Small intestine (tissue), 7 donors: ENCODE measurements around the gene CEP192. TPM values are rescaled to one million over a fixed set of nuclear protein-coding genes. Genes with fewer than 3 reads are reported as not detected.
"Not testable (repeated sequence)": the region's sequence is repeated elsewhere in the genome, so short reads cannot be mapped to it uniquely, and the experiment has no call there.

Experiments
- DNase-seq, 2 donors: peaks; one replicate each; pipeline versions ENCODE4 v3.0.0 to v3.0.0-alpha.2; 2013
- FAIRE-seq: peaks from 2 replicates; lab custom pipeline; 2012; peaks lifted over from hg19 to GRCh38; lab: Jason Lieb, UNC
- H3K27ac ChIP-seq, 3 donors: one replicate each; pipeline ENCODE4 v1.5.1; 2013; ENCODE audit warnings: low read length in 2 of 3, mild to moderate bottlenecking in 2 of 3, control low read depth in 1 of 3, inconsistent platforms in 1 of 3, low read depth in 1 of 3, moderate library complexity in 1 of 3
- H3K27me3 ChIP-seq, 3 donors: one replicate each; pipeline ENCODE4 v1.6.1; 2013; ENCODE audit warnings: low read length in 3 of 3, inconsistent platforms in 1 of 3; ENCODE audit not compliant: control insufficient read depth in 3 of 3, insufficient read depth in 3 of 3
- H3K36me3 ChIP-seq, 3 donors: one replicate each; pipeline ENCODE4 v1.6.1; 2013; ENCODE audit warnings: low read length in 3 of 3, inconsistent platforms in 1 of 3, low read depth in 1 of 3, mild to moderate bottlenecking in 1 of 3, moderate library complexity in 1 of 3; ENCODE audit not compliant: control insufficient read depth in 3 of 3, insufficient read depth in 2 of 3
- H3K4me1 ChIP-seq, 3 donors: one replicate each; pipeline ENCODE4 v1.6.1; 2013; ENCODE audit warnings: low read length in 2 of 3, inconsistent platforms in 1 of 3, low read depth in 1 of 3, mild to moderate bottlenecking in 1 of 3, moderate library complexity in 1 of 3; ENCODE audit not compliant: control insufficient read depth in 3 of 3, insufficient read depth in 2 of 3
- H3K4me3 ChIP-seq, 3 donors: one replicate each; pipeline ENCODE4 v1.5.1; 2013; ENCODE audit warnings: low read length in 3 of 3, control low read depth in 1 of 3, inconsistent platforms in 1 of 3, low read depth in 1 of 3, mild to moderate bottlenecking in 1 of 3, moderate library complexity in 1 of 3
- H3K9me3 ChIP-seq, 2 donors: one replicate each; pipeline ENCODE4 v1.6.1; 2013; ENCODE audit warnings: low read depth in 1 of 2, low read length in 1 of 2; ENCODE audit not compliant: control insufficient read depth in 2 of 2, insufficient read depth in 1 of 2
- WGBS, 3 donors: extraction: QIAGEN DNeasy Blood & Tissue Kit; methylation state at CpG; one replicate each; pipeline ENCODE4 v1.1.7; 2013; 5-methylcytosine and 5-hydroxymethylcytosine counted together
- polyA plus RNA-seq, 4 donors: library from polyadenylated mRNA; stranded (reverse) in 3 of 4; unstranded in 1 of 4; fragments of 200-250 nt in 3 of 4; fragments of 120-200 nt in 1 of 4; gene quantifications; one replicate each; pipeline versions ENCODE4 v1.2.1 to v1.2.3, GENCODE V29; 2013
- donor health status: healthy with polysubstance abuse.
- donor health status: control.
- donor health status: control.
- donor health status: Bipolar disorder and iron deficiency.
- donor health status: healthy.

CEP192 gene
- polyA plus RNA-seq, 4 donors: 9.6 to 29.3 (median 12.4) TPM

DNA sequence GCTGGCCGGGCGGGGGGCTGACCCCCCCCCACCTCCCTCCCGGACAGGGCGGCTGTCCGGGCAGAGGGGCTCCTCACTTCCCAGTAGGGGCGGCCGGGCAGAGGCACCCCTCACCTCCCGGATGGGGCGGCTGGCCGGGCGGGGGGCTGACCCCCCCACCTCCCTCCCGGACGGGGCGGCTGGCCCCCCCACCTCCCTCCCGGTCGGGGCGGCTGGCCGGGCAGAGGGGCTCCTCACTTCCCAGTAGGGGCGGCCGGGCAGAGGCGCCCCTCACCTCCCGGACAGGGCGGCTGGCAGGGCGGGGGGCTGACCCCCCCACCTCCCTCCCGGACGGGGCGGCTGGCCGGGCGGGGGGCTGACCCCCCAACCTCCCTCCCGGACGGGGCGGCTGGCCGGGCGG, 11.1 kb upstream of the CEP192 start:
- not testable (repeated sequence) for DNase-seq, H3K27ac ChIP-seq, H3K9me3 ChIP-seq, H3K27me3 ChIP-seq, FAIRE-seq, H3K4me3 ChIP-seq, H3K4me1 ChIP-seq
- H3K36me3 ChIP-seq: peaks cover 0 to 26% (median 10%) of the 10 kb centered on the region in 3 donors
- 87 to 92% methylated on average over 7 to 34 of the region's 34 CpGs; no CpG with 5 or more reads in 1 of the 3 donors for WGBS, 3 donors

DNA sequence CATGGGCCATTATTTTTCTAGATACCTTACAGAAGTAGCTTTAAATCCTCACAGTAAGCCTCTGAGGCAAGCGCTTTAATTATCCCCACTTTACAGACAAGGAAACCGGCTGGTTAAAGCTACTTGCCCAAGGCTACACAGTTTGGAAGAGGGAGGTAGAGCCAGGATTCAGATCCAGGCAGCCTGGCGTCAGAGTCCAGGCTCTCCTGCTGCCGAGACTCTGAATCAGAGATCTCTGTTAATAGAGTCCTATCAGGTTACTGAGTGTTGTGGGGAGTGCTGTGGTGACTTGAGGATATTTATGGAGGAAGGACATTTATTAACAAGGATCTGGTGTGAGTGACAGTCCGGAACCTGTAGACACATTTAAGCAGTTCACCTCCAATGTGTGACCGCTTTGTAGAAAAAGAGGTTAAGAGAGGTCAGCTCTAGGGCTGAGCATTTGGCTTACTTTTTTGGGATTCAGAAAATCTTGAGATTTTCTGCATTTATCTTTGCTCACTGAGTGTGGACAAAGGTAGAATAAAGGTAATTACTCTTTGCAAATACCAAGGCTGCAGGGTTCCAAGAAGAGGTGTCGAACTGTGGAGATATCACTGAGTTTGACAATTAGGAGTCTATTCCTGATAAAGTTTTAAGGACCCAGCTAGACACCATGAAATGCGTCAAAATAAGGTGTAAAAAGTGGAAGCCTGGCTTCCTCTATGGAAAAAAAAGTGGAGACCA, 1.6 kb upstream of the CEP192 start:
- DNase-seq: no peak
- H3K4me3 ChIP-seq: no peak overlapping the region
- H3K27me3 ChIP-seq: no peaks in the 10 kb centered on the region
- FAIRE-seq: no peak
- H3K9me3 ChIP-seq: no peaks in the 10 kb centered on the region
- H3K36me3 ChIP-seq: peaks cover 0 to 7% (median 0%) of the 10 kb centered on the region in 3 donors
- WGBS, 3 donors: 91 to 94% (median 94%) methylated on average over 8 of the region's 8 CpGs
- H3K4me1 ChIP-seq: peaks cover 0 to 6% (median 0%) of the 10 kb centered on the region in 3 donors
- H3K27ac ChIP-seq: no peak overlapping the region

DNA sequence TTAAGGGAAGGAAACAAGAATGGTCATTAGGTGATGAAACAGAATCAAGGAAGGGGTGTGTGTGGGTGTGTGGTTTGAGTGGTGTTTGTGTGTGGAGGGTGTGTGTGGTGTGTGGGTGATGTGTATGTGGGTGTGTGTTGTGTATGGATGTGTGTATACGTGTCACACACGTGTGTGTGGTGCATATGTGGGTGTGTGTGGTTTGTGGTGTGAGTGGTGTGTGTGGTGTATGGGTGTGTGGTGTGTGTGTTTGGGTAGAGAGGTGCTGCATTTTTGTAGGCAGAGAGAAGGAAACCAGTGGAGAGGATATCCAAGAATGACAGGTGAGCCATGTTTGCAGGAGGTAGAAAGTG, 1.1 kb upstream of the CEP192 start:
- FAIRE-seq (no peak), DNase-seq (peak in 1 of 2 donors; percentile 16)
- H3K27me3 ChIP-seq: no peaks in the 10 kb centered on the region
- H3K27ac ChIP-seq: peak overlapping the region in 1 of 3 donors; percentile 34
- H3K9me3 ChIP-seq: no peaks in the 10 kb centered on the region
- H3K4me1 ChIP-seq: peaks cover 0 to 6% (median 0%) of the 10 kb centered on the region in 3 donors
- peaks cover 0 to 7% (median 0%) of the 10 kb centered on the region in 3 donors for H3K36me3 ChIP-seq
- 45 to 60% (median 51%) methylated on average over 2 of the region's 2 CpGs for WGBS, 3 donors
- peak overlapping the region in 1 of 3 donors; percentile 81 for H3K4me3 ChIP-seq

DNA sequence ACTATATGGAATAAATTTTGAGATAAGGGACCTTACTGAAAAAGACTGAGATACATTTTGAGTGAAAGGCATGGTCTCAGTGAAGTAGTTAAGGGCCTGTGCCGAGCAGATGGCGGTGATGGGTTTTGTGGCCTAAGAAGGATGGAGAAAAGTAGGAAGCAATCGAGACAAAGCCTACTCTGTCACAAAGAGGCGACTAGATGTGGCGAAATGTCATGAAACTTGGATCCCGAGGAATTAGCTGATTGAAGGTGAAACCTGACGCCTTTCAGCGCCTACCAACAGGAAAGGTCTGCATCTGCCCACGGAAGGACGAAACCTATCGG, 558 bp upstream of the CEP192 start:
- H3K36me3 ChIP-seq: peaks cover 0 to 5% (median 0%) of the 10 kb centered on the region in 3 donors
- no peaks in the 10 kb centered on the region for H3K27me3 ChIP-seq
- WGBS, 3 donors: 1 to 5% (median 3%) methylated on average over 11 of the region's 11 CpGs
- no peaks in the 10 kb centered on the region for H3K9me3 ChIP-seq
- FAIRE-seq (no peak), DNase-seq (no peak)
- peaks cover 0 to 6% (median 0%) of the 10 kb centered on the region in 3 donors for H3K4me1 ChIP-seq
- H3K4me3 ChIP-seq: peak overlapping the region; percentile 18 to 81 (median 67)
- peak overlapping the region; percentile 27 to 57 (median 34) for H3K27ac ChIP-seq

DNA sequence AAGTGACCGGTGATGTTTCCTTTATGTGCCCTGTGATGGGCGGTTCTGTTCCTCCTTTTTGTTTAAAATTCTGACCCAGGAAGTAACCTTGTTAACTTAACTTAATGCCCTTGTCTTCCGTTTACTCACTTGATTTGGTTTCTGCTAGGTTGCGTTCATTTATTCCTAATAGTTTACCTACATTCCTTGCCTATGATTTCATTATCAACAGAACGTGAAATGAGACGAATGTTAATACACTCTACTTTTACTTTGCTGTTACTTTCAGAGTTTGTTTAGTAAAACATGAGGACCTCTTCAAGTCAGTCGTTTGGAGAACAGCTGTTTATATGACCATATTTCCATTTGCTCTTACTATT, 638 bp downstream of the CEP192 start:
- WGBS, 3 donors: 0 to 1% (median 0%) methylated on average over 7 of the region's 7 CpGs
- Histone ChIP-seq H3K4me1 (peaks cover 0 to 6% (median 0%) of the 10 kb centered on the region in 3 donors), H3K27ac (peak overlapping the region; percentile 78 to 88 (median 80)), H3K9me3 (no peaks in the 10 kb centered on the region), H3K4me3 (peak overlapping the region; percentile 49 to 81 (median 67)), H3K27me3 (no peaks in the 10 kb centered on the region), H3K36me3 (peaks cover 0 to 7% (median 0%) of the 10 kb centered on the region in 3 donors)
- FAIRE-seq: no peak
- no peak for DNase-seq

DNA sequence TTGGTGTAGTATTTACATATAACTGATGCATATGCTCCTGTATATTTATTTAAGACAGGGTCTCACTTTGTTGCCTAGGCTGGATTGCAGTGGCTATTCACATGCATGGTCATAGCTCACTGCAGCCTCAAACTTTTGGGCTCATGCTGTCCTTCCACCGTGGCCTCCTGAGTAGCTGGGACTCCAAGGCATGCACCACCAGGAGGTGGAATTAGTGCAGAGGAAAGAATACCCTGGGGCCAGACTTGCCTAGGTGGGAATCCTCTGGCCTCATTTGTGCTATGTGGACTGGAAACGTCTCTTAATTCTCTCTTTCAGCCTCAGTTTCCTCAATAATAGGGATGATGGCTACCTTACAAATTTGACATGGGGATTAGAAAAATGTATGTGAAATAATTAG, 2.3 kb downstream of the CEP192 start:
- H3K36me3 ChIP-seq: peaks cover 0 to 6% (median 0%) of the 10 kb centered on the region in 3 donors
- 77 to 85% (median 81%) methylated on average over 2 of the region's 2 CpGs for WGBS, 3 donors
- no peaks in the 10 kb centered on the region for H3K27me3 ChIP-seq
- no peak overlapping the region for H3K27ac ChIP-seq
- no peak overlapping the region for H3K4me3 ChIP-seq
- no peaks in the 10 kb centered on the region for H3K9me3 ChIP-seq
- FAIRE-seq (no peak), DNase-seq (no peak)
- H3K4me1 ChIP-seq: peaks cover 0 to 6% (median 0%) of the 10 kb centered on the region in 3 donors

DNA sequence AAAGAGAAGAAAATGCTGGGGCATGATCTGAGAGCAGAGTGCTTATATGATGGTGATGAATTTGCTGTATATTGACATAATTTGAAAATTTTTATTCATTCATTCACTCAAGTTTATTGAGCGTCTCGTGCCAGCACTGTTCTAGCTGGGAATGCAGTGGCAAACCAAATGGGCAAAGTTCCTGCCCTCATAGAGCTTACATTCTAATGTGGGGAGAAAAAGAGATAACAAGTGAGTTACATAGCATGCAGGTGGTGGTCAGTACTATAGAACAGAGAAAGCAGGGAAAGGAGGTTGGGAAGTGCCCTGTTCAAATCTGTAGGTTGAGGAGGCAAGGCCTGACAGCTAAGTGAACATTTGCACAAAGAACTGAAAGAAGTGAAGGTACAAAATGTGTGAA, 4.3 kb downstream of the CEP192 start:
- peaks cover 0 to 6% (median 0%) of the 10 kb centered on the region in 3 donors for H3K4me1 ChIP-seq
- no peak for FAIRE-seq
- 78 to 100% (median 98%) methylated on average over 2 of the region's 2 CpGs for WGBS, 3 donors
- no peak for DNase-seq
- peaks cover 0 to 6% (median 0%) of the 10 kb centered on the region in 3 donors for H3K36me3 ChIP-seq
- H3K4me3 ChIP-seq: no peak overlapping the region
- no peaks in the 10 kb centered on the region for H3K9me3 ChIP-seq
- H3K27me3 ChIP-seq: no peaks in the 10 kb centered on the region
- no peak overlapping the region for H3K27ac ChIP-seq

DNA sequence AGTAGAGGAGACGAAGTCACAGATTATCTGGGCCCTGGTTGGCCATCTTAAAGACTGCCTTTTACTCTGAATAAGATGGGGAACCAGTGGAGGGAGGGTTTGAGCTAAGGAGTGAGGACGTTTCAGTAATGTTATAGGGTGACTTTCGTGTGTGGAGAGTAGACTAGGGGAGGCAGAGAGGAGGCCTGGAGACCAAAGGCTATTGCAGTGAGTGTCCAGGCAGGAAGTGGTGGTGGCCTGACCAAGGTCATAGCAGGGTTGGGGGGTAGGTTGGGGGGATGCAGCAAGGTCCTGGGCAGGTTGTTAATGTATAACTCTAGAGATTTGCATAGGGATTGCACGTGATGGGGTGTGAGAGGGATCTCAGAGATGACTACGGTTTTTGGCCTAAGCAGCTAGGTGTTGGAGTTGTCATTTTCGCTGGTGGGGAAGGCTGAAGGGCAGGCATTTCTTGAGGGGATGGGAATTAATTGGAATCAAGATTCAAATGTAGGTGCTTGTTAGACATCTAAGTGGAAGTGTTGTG, 4.9 kb downstream of the CEP192 start:
- Histone ChIP-seq H3K9me3 (no peaks in the 10 kb centered on the region), H3K27ac (no peak overlapping the region), H3K4me3 (no peak overlapping the region), H3K27me3 (no peaks in the 10 kb centered on the region), H3K4me1 (peaks cover 0 to 6% (median 0%) of the 10 kb centered on the region in 3 donors), H3K36me3 (peaks cover 0 to 6% (median 2%) of the 10 kb centered on the region in 3 donors)
- 87 to 88% (median 88%) methylated on average over 6 of the region's 6 CpGs for WGBS, 3 donors
- DNase-seq (no peak), FAIRE-seq (no peak)
